Endothelial cell of umbilical vein (primary cell): Measurements from ENCODE around the gene RBM6.

Experiments used
- EZH2 ChIP-seq: IDR thresholded peaks from 2 replicates; pipeline ENCODE4 v1.6.1; 2012; ENCODE audit warnings: borderline replicate concordance, low read depth, mild to moderate bottlenecking, moderate library complexity, low read length, inconsistent platforms; ENCODE audit not compliant: severe bottlenecking
- FOS ChIP-seq: IDR thresholded peaks from 2 replicates; pipeline ENCODE4 v1.6.1; 2011; ENCODE audit warnings: mild to moderate bottlenecking, low read length, moderate library complexity, borderline replicate concordance; ENCODE audit not compliant: insufficient read depth
- POLR2A ChIP-seq: IDR thresholded peaks from 2 replicates; pipeline ENCODE4 v1.6.1; 2012; ENCODE audit warnings: low read depth, mild to moderate bottlenecking, control low read depth, low read length
- POLR2AphosphoS5 ChIP-seq: IDR thresholded peaks from 2 replicates; pipeline ENCODE4 v1.6.1; 2012; ENCODE audit warnings: low read depth, mild to moderate bottlenecking, control low read depth, low read length, moderate library complexity; ENCODE audit not compliant: insufficient read depth
- TF ChIP-seq, protein P1 (sequence below), 2 donors: IDR thresholded peaks; 1 replicate in 1 of 2; 2 replicates in 1 of 2; pipeline ENCODE4 v1.5.1; 2011; ENCODE audit warnings: low read length in 2 of 2, mild to moderate bottlenecking in 2 of 2, moderate library complexity in 2 of 2, control low read depth in 1 of 2, inconsistent platforms in 1 of 2, low read depth in 1 of 2; ENCODE audit not compliant: insufficient read depth in 1 of 2; ENCODE audit errors: extremely low read depth in 1 of 2

- TF ChIP-seq, protein P1, sequence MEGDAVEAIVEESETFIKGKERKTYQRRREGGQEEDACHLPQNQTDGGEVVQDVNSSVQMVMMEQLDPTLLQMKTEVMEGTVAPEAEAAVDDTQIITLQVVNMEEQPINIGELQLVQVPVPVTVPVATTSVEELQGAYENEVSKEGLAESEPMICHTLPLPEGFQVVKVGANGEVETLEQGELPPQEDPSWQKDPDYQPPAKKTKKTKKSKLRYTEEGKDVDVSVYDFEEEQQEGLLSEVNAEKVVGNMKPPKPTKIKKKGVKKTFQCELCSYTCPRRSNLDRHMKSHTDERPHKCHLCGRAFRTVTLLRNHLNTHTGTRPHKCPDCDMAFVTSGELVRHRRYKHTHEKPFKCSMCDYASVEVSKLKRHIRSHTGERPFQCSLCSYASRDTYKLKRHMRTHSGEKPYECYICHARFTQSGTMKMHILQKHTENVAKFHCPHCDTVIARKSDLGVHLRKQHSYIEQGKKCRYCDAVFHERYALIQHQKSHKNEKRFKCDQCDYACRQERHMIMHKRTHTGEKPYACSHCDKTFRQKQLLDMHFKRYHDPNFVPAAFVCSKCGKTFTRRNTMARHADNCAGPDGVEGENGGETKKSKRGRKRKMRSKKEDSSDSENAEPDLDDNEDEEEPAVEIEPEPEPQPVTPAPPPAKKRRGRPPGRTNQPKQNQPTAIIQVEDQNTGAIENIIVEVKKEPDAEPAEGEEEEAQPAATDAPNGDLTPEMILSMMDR (IDR thresholded peaks at IDR 0.05; ENCODE audit: extremely low read depth in 1 of 2, insufficient read depth in 1 of 2, low read depth in 1 of 2, low read length in 2 of 2) = no peak
- TF ChIP-seq POLR2A (no peak), EZH2 (no peak), POLR2AphosphoS5 (no peak), FOS (no peak)
Observed at GRCh38 chr3:50119786-50120185, 179.8 kb downstream of the RBM6 start.
